Subcutaneous abdominal adipose tissue (tissue), 5 donors: ENCODE data around the gene PDZD8.

ENCODE experiments used
- H3K27ac ChIP-seq: one replicate; pipeline ENCODE4 v1.7.0; 2013; ENCODE audit warnings: low read depth, mild to moderate bottlenecking, inconsistent platforms, low read length, moderate library complexity
- H3K27me3 ChIP-seq, 5 donors: one replicate each; pipeline ENCODE4 v1.7.0; 2013; ENCODE audit warnings: low read length in 5 of 5, inconsistent platforms in 1 of 5; ENCODE audit not compliant: control insufficient read depth in 5 of 5, insufficient read depth in 4 of 5
- H3K36me3 ChIP-seq, 5 donors: one replicate each; pipeline ENCODE4 v1.7.0; 2013; ENCODE audit warnings: low read length in 5 of 5; ENCODE audit not compliant: control insufficient read depth in 5 of 5, insufficient read depth in 5 of 5
- H3K4me1 ChIP-seq, 5 donors: one replicate each; pipeline ENCODE4 v1.7.0; 2013; ENCODE audit warnings: low read length in 5 of 5, mild to moderate bottlenecking in 3 of 5, moderate library complexity in 1 of 5; ENCODE audit not compliant: control insufficient read depth in 5 of 5, insufficient read depth in 5 of 5
- H3K4me3 ChIP-seq, 5 donors: one replicate each; pipeline ENCODE4 v1.7.0; 2013; ENCODE audit warnings: low read length in 5 of 5, low read depth in 1 of 5
- H3K9ac ChIP-seq, 5 donors: one replicate each; pipeline ENCODE4 v1.7.0; 2013; ENCODE audit warnings: low read length in 5 of 5, mild to moderate bottlenecking in 4 of 5, moderate library complexity in 3 of 5
- H3K9me3 ChIP-seq, 5 donors: one replicate each; pipeline ENCODE4 v1.7.0; 2013; ENCODE audit warnings: low read length in 5 of 5; ENCODE audit not compliant: control insufficient read depth in 5 of 5
- donor health status: healthy.
- donor health status: healthy.
- donor health status: healthy.
- donor health status: healthy.
- donor health status: healthy.

The PDZD8 gene

GRCh38 chr10:117262291-117262902 lies 112.8 kb downstream of the PDZD8 start:
- Histone ChIP-seq H3K9me3 (no peaks in the 10 kb centered on the region), H3K27ac (no peak overlapping the region), H3K4me3 (no peak overlapping the region), H3K36me3 (no peaks in the 10 kb centered on the region), H3K9ac (no peak overlapping the region), H3K27me3 (peaks cover 0 to 20% (median 13%) of the 10 kb centered on the region in 5 donors), H3K4me1 (no peaks in the 10 kb centered on the region)

- peaks cover 2 to 20% (median 13%) of the 10 kb centered on the region in 5 donors for H3K27me3 ChIP-seq
- no peak overlapping the region for H3K27ac ChIP-seq
- no peaks in the 10 kb centered on the region for H3K9me3 ChIP-seq
- no peak overlapping the region for H3K4me3 ChIP-seq
- no peaks in the 10 kb centered on the region for H3K36me3 ChIP-seq
- no peak overlapping the region for H3K9ac ChIP-seq
- H3K4me1 ChIP-seq = no peaks in the 10 kb centered on the region
Measured at GRCh38 chr10:117261501-117261900, 113.7 kb downstream of the PDZD8 start.

- peaks cover 4 to 20% (median 13%) of the 10 kb centered on the region in 5 donors for H3K27me3 ChIP-seq
- no peak overlapping the region for H3K4me3 ChIP-seq
- H3K9me3 ChIP-seq = no peaks in the 10 kb centered on the region
- H3K27ac ChIP-seq = no peak overlapping the region
- H3K4me1 ChIP-seq = no peaks in the 10 kb centered on the region
- no peaks in the 10 kb centered on the region for H3K36me3 ChIP-seq
- no peak overlapping the region for H3K9ac ChIP-seq
Measured at GRCh38 chr10:117260084-117260483, 115.2 kb downstream of the PDZD8 start.

GRCh38 chr10:117259279-117259678 lies 116.0 kb downstream of the PDZD8 start:
- peaks cover 4 to 20% (median 13%) of the 10 kb centered on the region in 5 donors for H3K27me3 ChIP-seq
- no peak overlapping the region for H3K9ac ChIP-seq
- no peak overlapping the region for H3K4me3 ChIP-seq
- H3K36me3 ChIP-seq = no peaks in the 10 kb centered on the region
- H3K9me3 ChIP-seq = no peaks in the 10 kb centered on the region
- no peak overlapping the region for H3K27ac ChIP-seq
- no peaks in the 10 kb centered on the region for H3K4me1 ChIP-seq

- Histone ChIP-seq H3K27me3 (peaks cover 4 to 16% (median 13%) of the 10 kb centered on the region in 5 donors), H3K36me3 (no peaks in the 10 kb centered on the region), H3K4me1 (peaks cover 0 to 6% (median 4%) of the 10 kb centered on the region in 5 donors), H3K9ac (no peak overlapping the region), H3K9me3 (no peaks in the 10 kb centered on the region), H3K27ac (no peak overlapping the region), H3K4me3 (no peak overlapping the region)
Measured at GRCh38 chr10:117257721-117258120, 117.5 kb downstream of the PDZD8 start.

GRCh38 chr10:117256910-117257309 lies 118.3 kb downstream of the PDZD8 start:
- Histone ChIP-seq H3K36me3 (no peaks in the 10 kb centered on the region), H3K27me3 (peaks cover 0 to 13% (median 7%) of the 10 kb centered on the region in 5 donors), H3K27ac (no peak overlapping the region), H3K4me3 (no peak overlapping the region), H3K9ac (no peak overlapping the region), H3K4me1 (peaks cover 2 to 11% (median 10%) of the 10 kb centered on the region in 5 donors), H3K9me3 (no peaks in the 10 kb centered on the region)

GRCh38 chr10:117255835-117256460 lies 119.3 kb downstream of the PDZD8 start:
- peaks cover 0 to 7% (median 4%) of the 10 kb centered on the region in 5 donors for H3K27me3 ChIP-seq
- no peaks in the 10 kb centered on the region for H3K36me3 ChIP-seq
- H3K27ac ChIP-seq = no peak overlapping the region
- no peak overlapping the region for H3K4me3 ChIP-seq
- no peaks in the 10 kb centered on the region for H3K9me3 ChIP-seq
- no peak overlapping the region for H3K9ac ChIP-seq
- H3K4me1 ChIP-seq = peaks cover 2 to 11% (median 10%) of the 10 kb centered on the region in 5 donors

GRCh38 chr10:117254774-117255735 lies 120.2 kb downstream of the PDZD8 start:
- Histone ChIP-seq H3K27me3 (peaks cover 0 to 10% (median 8%) of the 10 kb centered on the region in 5 donors), H3K36me3 (no peaks in the 10 kb centered on the region), H3K4me3 (no peak overlapping the region), H3K27ac (no peak overlapping the region), H3K4me1 (peaks cover 2 to 11% (median 10%) of the 10 kb centered on the region in 5 donors), H3K9me3 (no peaks in the 10 kb centered on the region), H3K9ac (no peak overlapping the region)

- Histone ChIP-seq H3K9me3 (no peaks in the 10 kb centered on the region), H3K27ac (no peak overlapping the region), H3K36me3 (no peaks in the 10 kb centered on the region), H3K4me1 (peaks cover 2 to 11% (median 10%) of the 10 kb centered on the region in 5 donors), H3K27me3 (peaks cover 0 to 9% (median 7%) of the 10 kb centered on the region in 5 donors), H3K4me3 (no peak overlapping the region), H3K9ac (no peak overlapping the region)
Measured at GRCh38 chr10:117254338-117254737, 120.9 kb downstream of the PDZD8 start.
